ENCODE results near the gene KLF6. TPM values are rescaled to one million over a fixed set of nuclear protein-coding genes. Genes with fewer than 3 reads are reported as not detected.
A peak's percentile ranks its signal among the peaks of the same experiment; 100 is the strongest.

Gene KLF6
- total RNA-seq, 4 donors from 2014 or later, result 92.5 to 180 (median 145) TPM

- H3K27me3 ChIP-seq, result no peaks in the 10 kb centered on the region
- peaks cover 0 to 53% (median 0%) of the 10 kb centered on the region in 3 donors for H3K36me3 ChIP-seq
- peak overlapping the region; percentile 100 for H3K27ac ChIP-seq
- peak overlapping the region; percentile 81 to 93 (median 88) for H3K4me3 ChIP-seq
- TF ChIP-seq POLR2A (IDR thresholded peaks at IDR 0.05), result no peak
- TF ChIP-seq CTCF (IDR thresholded peaks at IDR 0.05), result no peak
- H3K9me3 ChIP-seq, result no peaks in the 10 kb centered on the region
- DNase-seq, result peak in 2 of 3 donors; percentile 57 to 65
- H3K4me1 ChIP-seq, result peaks cover 3 to 45% (median 18%) of the 10 kb centered on the region in 4 donors
Measured at GRCh38 chr10:3782146-3782450, 2.9 kb downstream of the KLF6 start.

- Histone ChIP-seq H3K27me3 (no peaks in the 10 kb centered on the region), H3K36me3 (peaks cover 0 to 54% (median 0%) of the 10 kb centered on the region in 3 donors), H3K27ac (peak overlapping the region; percentile 100), H3K4me3 (peak overlapping the region; percentile 81 to 93 (median 88)), H3K4me1 (peaks cover 3 to 50% (median 18%) of the 10 kb centered on the region in 4 donors), H3K9me3 (no peaks in the 10 kb centered on the region)
- TF ChIP-seq CTCF (IDR thresholded peaks at IDR 0.05), result peak; percentile 25 to 59 (median 46)
- no peak for TF ChIP-seq POLR2A (IDR thresholded peaks at IDR 0.05)
- DNase-seq, result peak in 2 of 3 donors; percentile 79 to 87
Measured at GRCh38 chr10:3781468-3782145, 3.4 kb downstream of the KLF6 start.

- peaks cover 0 to 58% (median 0%) of the 10 kb centered on the region in 3 donors for H3K36me3 ChIP-seq
- no peaks in the 10 kb centered on the region for H3K9me3 ChIP-seq
- DNase-seq, result peak in 1 of 3 donors; percentile 59
- TF ChIP-seq POLR2A (IDR thresholded peaks at IDR 0.05) (no peak), CTCF (IDR thresholded peaks at IDR 0.05) (no peak)
- peak overlapping the region; percentile 81 to 93 (median 88) for H3K4me3 ChIP-seq
- peaks cover 3 to 56% (median 15%) of the 10 kb centered on the region in 4 donors for H3K4me1 ChIP-seq
- no peaks in the 10 kb centered on the region for H3K27me3 ChIP-seq
- H3K27ac ChIP-seq, result peak overlapping the region; percentile 100
Measured at GRCh38 chr10:3780771-3781467, 4.1 kb downstream of the KLF6 start.

- peaks cover 3 to 63% (median 15%) of the 10 kb centered on the region in 4 donors for H3K4me1 ChIP-seq
- DNase-seq, result peak in 1 of 3 donors; percentile 54
- H3K36me3 ChIP-seq, result peaks cover 0 to 62% (median 0%) of the 10 kb centered on the region in 3 donors
- no peaks in the 10 kb centered on the region for H3K9me3 ChIP-seq
- peak overlapping the region; percentile 100 for H3K27ac ChIP-seq
- no peaks in the 10 kb centered on the region for H3K27me3 ChIP-seq
- TF ChIP-seq POLR2A (IDR thresholded peaks at IDR 0.05) (no peak), CTCF (IDR thresholded peaks at IDR 0.05) (no peak)
- peak overlapping the region; percentile 20 to 93 (median 88) for H3K4me3 ChIP-seq
Measured at GRCh38 chr10:3780021-3780770, 4.8 kb downstream of the KLF6 start.

- Histone ChIP-seq H3K4me1 (peaks cover 3 to 66% (median 15%) of the 10 kb centered on the region in 4 donors), H3K36me3 (peaks cover 0 to 62% (median 0%) of the 10 kb centered on the region in 3 donors), H3K9me3 (no peaks in the 10 kb centered on the region), H3K27ac (peak overlapping the region; percentile 100), H3K27me3 (no peaks in the 10 kb centered on the region), H3K4me3 (peak overlapping the region in 2 of 4 donors; percentile 87 to 93)
- TF ChIP-seq POLR2A (IDR thresholded peaks at IDR 0.05), result no peak
- no peak for TF ChIP-seq CTCF (IDR thresholded peaks at IDR 0.05)
- DNase-seq, result peak in 1 of 3 donors; percentile 53
Measured at GRCh38 chr10:3779158-3779741, 5.8 kb downstream of the KLF6 start.

Measured in Peyer's patch (tissue), 4 donors.